Measurements from ENCODE around the gene TBC1D14. TPM values are rescaled to one million over a fixed set of nuclear protein-coding genes. Genes with fewer than 3 reads are reported as not detected.

TBC1D14 gene
- total and polyA plus RNA-seq, 10 donors: 13.7 to 114 (median 68.4) TPM

GRCh38 chr4:7067126-7067451, 157.5 kb downstream of the TBC1D14 start:
- TF ChIP-seq POLR2AphosphoS5 (IDR thresholded peaks at IDR 0.05): no peak
- TF ChIP-seq CTCF (IDR thresholded peaks at IDR 0.05 in 8 of 11, conservative IDR thresholded peaks at IDR 0.05 in 3 of 11): no peak
- TF ChIP-seq POLR2A (IDR thresholded peaks at IDR 0.05): no peak
- peaks cover 0 to 37% (median 25%) of the 10 kb centered on the region in 6 donors for H3K36me3 ChIP-seq
- H3K27ac ChIP-seq: peak overlapping the region; percentile 93 to 99 (median 94)
- no peak for DNase-seq
- intact Hi-C loops (cut with DNase I; ENCODE audit: low total_unique reads): no loop called here
- peak overlapping the region; percentile 75 to 99 (median 94) for H3K4me3 ChIP-seq
- no peaks in the 10 kb centered on the region for H3K9me3 ChIP-seq
- H3K27me3 ChIP-seq (replicated peaks in 1 of 7): peaks cover 0 to 9% (median 0%) of the 10 kb centered on the region in 7 donors
- H3K4me1 ChIP-seq: peaks cover 24 to 79% (median 57%) of the 10 kb centered on the region in 6 donors
- WGBS, 5 donors: 3 to 14% (median 4%) methylated on average over 13 of the region's 13 CpGs

GRCh38 chr4:7067452-7068278, 158.0 kb downstream of the TBC1D14 start, which contains the start of gene GRPEL1:
Gene GRPEL1, minus strand, starts transcription at chr4:7068064. Its CDS starts 32 bp downstream, at chr4:7068032.
- DNase-seq: peak; percentile 99
- peak within 1 kb of the TSS; percentile 75 to 99 (median 94) for H3K4me3 ChIP-seq
- peaks cover 24 to 76% (median 57%) of the 10 kb centered on the region in 6 donors for H3K4me1 ChIP-seq
- TF ChIP-seq POLR2AphosphoS5 (IDR thresholded peaks at IDR 0.05) (peak; percentile 100), CTCF (IDR thresholded peaks at IDR 0.05 in 8 of 11, conservative IDR thresholded peaks at IDR 0.05 in 3 of 11) (peak in 2 of 11 experiments; percentile 16 to 33), POLR2A (IDR thresholded peaks at IDR 0.05) (peak; percentile 94 to 98 (median 96))
- H3K27ac ChIP-seq: peak within 1 kb of the TSS; percentile 93 to 99 (median 94)
- peaks cover 0 to 9% (median 0%) of the 10 kb centered on the region in 7 donors for H3K27me3 ChIP-seq (replicated peaks in 1 of 7)
- WGBS, 5 donors: 0 to 2% (median 0%) methylated on average over 41 to 81 of the region's 81 CpGs
- peaks cover 0 to 31% (median 22%) of the 10 kb centered on the region in 6 donors for H3K36me3 ChIP-seq
- H3K9me3 ChIP-seq: no peaks in the 10 kb centered on the region
- intact Hi-C loops (cut with DNase I; ENCODE audit: low total_unique reads): no loop called here

- intact Hi-C loops (cut with DNase I; ENCODE audit: low total_unique reads): no loop called here
- H3K4me1 ChIP-seq: peaks cover 24 to 69% (median 54%) of the 10 kb centered on the region in 6 donors
- DNase-seq: no peak
- H3K27me3 ChIP-seq (replicated peaks in 1 of 7): peaks cover 0 to 9% (median 0%) of the 10 kb centered on the region in 7 donors
- H3K4me3 ChIP-seq: peak overlapping the region; percentile 71 to 99 (median 94)
- peaks cover 0 to 24% (median 15%) of the 10 kb centered on the region in 6 donors for H3K36me3 ChIP-seq
- WGBS, 5 donors: 0% methylated on average over 9 to 50 of the region's 50 CpGs
- peak in 1 of 3 donors; percentile 2 for TF ChIP-seq POLR2A (IDR thresholded peaks at IDR 0.05)
- TF ChIP-seq POLR2AphosphoS5 (IDR thresholded peaks at IDR 0.05): no peak
- peak in 2 of 11 experiments; percentile 17 to 48 for TF ChIP-seq CTCF (IDR thresholded peaks at IDR 0.05 in 8 of 11, conservative IDR thresholded peaks at IDR 0.05 in 3 of 11)
- peak overlapping the region; percentile 90 to 99 (median 94) for H3K27ac ChIP-seq
- H3K9me3 ChIP-seq: no peaks in the 10 kb centered on the region
Observed at GRCh38 chr4:7068279-7068842, 158.7 kb downstream of the TBC1D14 start.

Measured in spleen (tissue), 11 donors.